CD4-positive, alpha-beta T cell treated with Interferon alpha-2 for 1 hour (primary cell): ENCODE measurements around the gene ZNF678.
A peak's percentile ranks its signal among the peaks of the same experiment; 100 is the strongest.
"Not testable (repeated sequence)": the region's sequence is repeated elsewhere in the genome, so short reads cannot be mapped to it uniquely, and the experiment has no call there.

Experiments used
- DNase-seq, 2 donors: peaks; one replicate each; pipeline ENCODE4 v3.0.0-alpha.2; 2020 to 2022

Gene ZNF678

DNA sequence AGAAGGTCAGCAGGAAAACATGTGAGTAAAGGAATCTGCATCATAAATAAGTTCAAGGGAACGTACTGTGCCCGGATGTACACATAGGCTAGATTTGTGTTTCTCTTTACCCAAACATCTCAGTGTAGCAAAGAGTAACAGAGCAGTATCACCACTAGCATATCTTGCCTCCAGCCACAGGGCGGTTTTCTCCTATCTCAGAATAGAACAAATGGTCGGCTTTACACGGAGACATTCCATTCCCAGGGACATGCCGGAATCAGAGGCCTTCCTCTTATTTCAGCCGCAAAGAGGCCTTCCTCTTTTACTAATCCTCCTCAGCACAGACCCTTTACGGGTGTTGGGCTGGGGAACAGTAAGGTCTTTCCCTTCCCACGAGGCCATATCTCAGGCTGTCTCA lies 42.9 kb downstream of the ZNF678 start:
- DNase-seq = not testable (repeated sequence)

DNA sequence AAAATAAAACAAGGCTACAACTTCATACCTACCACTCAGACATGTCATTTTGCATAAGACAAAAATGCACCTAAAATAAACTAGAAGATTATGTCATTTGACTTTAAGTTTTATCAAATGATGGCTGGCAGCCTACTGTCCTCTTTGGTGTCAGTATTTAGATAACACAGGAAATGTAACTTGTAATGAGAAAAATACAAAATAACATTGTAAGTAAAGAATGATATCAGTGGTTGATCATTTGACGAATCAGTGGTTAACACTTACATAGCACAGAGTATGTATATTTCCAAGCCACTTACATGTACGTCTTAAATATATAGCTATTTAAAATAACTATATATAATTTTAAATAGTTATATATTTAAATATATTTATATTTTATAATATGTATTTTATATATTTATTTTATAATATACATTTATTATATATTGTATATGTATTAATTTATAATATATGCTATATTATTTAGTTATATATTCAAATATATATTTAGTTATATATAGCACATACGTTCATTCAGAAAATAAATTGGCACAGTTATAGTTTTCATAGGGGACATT lies 44.1 kb downstream of the ZNF678 start:
- peak in 1 of 2 donors; percentile 1 for DNase-seq

DNA sequence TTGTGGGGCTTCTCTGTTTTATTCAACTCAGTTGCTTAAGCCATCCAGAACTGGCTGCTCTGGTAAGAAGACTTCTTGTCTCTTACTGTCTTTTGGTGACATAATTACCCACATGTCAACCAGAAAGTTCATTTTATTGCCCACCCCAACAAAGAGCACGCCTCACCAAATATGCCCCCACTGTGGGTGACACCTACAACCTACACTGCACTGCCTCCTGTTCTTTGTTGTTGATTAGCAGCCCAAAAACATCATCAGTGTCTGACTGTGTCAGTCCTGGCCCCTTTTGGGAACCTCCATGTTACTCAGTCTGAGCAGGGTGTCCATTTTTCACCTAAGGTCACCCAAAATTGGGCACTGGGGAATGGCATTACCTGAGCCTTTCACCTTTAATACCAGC lies 49.3 kb downstream of the ZNF678 start:
- DNase-seq = no peak

DNA sequence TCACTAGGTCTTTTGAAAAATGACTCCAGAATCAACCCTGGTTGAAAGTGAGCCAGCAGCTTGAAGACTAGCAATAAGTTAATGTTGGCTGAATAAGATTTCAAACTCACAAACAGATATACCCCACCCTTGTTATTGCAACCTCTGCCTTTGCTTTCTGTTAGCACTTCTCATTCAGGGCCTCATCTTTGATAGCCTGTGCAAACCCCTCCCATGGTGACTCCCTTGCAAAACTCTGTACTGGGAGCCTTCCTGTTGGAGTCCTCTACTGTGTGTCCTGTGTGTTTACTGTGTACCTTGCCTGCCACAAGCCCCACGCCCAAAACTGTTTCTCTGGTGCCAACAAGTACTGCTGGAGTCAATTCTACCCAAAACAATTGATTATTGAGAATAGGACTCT lies 50.2 kb downstream of the ZNF678 start:
- DNase-seq = no peak

DNA sequence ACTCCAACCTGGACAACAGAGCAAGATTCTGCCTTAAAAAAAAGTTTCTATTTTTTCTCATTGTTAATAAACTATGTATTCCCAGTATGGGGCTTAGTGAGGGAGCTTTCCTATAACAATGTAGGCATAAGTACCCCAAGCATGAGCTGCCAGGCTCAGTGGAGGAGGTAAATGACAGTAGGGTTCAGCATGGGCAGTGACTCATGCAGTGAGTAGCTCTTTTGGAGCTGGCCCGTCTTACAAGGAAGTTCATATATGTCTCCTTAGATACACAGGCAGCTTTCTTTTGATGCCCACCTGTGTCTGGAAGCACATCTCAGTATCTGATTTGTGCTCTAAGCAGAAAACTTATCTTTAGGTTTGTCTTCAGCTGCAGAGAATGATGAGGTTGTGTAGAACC lies 57.9 kb downstream of the ZNF678 start:
- DNase-seq = no peak

DNA sequence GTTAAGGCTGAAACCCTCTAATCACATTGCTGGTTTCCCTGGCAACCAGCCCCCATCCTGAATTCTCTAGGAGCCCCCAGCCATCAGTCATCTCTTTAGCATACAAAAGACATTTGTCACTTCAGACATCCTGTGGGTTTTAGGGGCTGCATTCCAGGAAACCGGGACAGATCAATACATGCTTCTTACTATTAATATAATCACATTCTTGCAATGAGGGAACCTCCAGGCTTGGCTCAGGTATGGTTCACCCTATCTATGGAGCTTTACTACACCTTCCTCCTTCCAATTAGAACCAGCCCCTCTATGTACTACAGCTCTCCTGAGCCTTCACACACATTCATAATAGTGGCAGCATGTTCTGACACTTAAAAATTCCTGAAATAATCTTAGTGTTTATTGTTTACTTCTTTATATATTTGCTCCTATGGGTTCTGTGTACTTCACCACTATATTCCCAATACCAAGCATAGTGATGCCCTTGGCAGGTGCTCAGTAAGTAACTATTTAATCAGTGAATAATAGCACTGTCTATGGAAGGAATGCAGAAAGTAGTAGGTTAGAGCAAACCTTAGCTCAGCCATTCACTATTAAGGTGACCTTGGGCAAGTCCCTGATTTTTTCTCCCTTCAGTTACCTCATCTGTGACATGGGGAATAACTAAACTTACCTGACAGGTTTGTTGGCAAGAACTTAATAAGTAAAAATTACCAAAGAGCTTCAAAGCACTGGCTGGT lies 59.6 kb downstream of the ZNF678 start:
- DNase-seq = no peak

DNA sequence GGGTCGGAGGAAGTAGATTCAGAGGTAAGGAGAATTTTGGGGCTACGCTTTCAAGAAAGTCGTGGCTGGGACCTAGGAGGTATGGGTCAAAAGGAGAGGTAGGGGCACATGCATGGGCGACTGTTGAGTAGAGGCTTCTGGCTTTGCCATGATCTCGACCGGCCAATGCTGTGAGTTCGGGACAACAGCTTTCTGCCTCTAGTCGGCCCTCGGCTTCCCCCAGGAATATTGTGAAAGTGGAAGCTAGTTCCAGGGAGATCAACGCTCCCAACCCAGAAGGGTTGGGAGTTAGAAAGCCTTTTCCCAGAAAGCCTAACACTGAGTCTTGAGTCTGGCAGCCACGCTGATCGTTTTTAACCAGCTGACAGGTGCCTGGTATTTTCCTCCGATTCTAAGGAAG lies 69.0 kb downstream of the ZNF678 start:
- no peak for DNase-seq

DNA sequence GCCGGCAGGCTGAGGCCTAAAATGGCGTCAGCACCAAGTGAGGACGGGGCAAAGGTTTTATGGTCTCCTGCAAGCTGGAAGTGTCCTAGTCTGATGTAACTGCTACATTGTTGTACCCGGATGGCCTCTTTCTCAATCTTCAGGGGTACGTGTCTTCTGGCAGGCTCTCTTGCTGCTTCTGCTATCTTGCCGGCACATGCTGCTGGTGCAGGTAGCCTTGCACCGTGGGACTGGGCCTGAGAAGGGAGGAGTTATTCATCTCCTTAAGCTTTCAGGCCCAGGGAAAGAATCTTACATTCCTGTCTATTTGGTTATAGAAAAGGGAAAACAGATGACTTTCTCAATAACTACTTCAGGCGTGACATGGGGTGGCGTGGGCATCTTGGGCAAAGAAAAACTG lies 72.2 kb downstream of the ZNF678 start:
- no peak for DNase-seq

DNA sequence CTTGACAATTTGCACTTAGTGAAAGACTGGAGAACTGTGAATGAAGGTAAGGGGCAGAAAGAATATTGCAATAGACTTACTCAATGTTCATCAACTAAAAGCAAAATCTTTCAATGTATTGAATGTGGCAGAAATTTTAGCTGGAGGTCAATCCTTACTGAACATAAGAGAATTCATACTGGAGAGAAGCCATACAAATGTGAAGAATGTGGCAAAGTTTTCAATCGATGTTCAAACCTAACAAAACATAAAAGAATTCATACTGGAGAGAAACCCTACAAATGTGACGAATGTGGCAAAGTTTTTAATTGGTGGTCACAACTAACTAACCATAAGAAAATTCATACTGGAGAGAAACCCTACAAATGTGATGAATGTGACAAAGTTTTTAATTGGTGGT lies 91.1 kb downstream of the ZNF678 start:
- no peak for DNase-seq

DNA sequence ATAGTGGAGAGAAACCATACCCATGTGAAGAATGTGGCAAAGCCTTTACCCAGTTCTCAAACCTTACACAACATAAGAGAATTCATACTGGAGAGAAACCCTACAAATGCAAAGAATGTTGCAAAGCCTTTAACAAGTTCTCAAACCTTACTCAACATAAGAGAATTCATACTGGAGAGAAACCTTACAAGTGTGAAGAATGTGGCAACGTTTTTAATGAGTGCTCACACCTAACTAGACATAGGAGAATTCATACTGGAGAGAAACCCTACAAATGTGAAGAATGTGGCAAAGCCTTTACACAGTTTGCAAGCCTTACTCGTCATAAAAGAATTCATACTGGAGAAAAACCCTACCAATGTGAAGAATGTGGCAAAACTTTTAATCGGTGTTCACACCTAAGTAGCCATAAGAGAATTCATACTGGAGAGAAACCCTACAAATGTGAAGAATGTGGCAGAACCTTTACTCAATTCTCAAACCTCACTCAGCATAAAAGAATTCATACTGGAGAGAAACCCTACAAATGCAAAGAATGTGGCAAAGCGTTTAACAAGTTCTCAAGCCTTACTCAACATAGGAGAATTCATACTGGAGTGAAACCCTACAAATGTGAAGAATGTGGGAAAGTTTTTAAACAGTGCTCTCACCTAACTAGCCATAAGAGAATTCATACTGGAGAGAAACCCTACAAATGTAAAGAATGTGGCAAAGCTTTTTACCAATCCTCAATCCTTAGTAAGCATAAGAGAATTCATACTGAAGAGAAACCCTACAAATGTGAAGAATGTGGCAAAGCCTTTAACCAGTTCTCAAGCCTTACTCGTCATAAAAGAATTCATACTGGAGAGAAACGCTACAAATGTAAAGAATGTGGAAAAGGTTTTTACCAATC lies 91.7 kb downstream of the ZNF678 start:
- no peak for DNase-seq

DNA sequence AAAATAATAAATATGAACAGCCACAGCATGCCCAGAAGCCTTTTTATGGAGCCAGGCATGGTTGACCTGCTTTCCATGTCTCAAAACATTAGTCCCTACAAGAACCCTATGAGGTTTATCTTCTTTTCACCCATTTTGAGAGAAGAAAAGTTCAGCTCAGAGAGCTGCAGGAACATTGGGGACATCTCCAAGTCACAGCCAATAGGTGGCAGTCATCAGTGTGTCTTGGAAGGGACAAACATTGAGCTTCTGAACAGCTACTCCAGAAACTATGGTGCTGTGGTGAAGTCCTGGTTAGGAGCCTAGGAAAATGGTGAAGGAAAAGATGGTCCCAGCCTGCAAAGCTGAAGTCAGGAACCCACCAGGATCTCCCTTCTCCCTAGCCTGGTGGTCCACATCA lies 98.1 kb downstream of the ZNF678 start:
- no peak for DNase-seq

DNA sequence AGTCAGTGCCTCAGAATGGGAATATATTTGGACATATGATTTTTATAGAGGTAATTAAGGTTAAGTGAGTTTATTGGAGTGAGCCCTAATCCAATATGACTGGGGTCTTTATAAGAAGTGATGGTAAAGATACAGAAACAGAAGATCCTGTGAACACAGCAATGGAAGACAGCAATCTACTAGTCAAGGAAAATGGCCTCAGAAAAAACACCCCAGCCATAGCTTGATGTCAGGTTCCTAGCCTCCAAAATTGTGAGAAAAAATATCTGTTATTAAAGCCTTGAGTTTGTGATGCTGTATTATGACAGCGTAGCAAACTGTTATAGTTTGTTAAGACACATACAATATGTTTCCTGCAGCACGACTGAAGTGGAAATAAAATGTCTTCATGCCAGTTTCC lies 99.6 kb downstream of the ZNF678 start:
- DNase-seq = no peak

DNA sequence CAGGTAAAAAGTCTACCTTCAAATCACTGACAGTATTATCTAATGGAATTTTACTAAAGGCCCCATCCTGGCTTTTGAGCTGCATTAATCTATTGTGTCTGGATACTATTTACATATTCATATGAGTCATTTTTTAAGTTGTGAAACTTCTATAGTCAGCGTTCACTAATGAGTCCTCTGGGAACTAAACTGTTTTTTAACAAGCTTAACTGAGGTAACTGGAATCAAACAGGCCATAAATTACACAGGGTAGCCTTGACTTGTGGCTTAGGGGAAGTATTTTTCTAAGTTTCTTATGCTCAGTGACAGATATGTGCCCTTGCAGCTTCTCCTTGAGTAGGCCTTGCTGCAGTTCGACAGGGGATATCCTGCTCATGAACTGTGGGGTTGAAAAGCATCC lies 102.9 kb downstream of the ZNF678 start:
- no peak for DNase-seq

DNA sequence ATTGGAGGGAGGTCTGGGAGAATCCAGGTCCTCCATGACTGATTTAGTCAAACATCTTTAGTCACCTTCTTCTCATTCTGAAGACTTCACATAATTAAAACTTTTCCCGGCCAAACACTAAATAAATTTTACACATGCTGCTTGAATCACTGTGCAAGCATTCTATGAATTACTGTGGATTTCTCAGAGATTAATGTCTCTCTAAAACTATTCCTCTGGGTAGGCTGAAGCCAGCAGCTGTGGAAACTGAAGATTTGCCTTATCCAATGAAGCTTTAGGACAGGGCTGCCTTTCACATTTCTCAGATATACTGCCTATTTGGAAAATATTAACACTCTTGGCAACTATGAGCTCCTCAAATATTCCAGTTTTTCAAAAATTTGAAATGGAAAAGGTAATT lies 110.1 kb downstream of the ZNF678 start:
- DNase-seq = no peak

DNA sequence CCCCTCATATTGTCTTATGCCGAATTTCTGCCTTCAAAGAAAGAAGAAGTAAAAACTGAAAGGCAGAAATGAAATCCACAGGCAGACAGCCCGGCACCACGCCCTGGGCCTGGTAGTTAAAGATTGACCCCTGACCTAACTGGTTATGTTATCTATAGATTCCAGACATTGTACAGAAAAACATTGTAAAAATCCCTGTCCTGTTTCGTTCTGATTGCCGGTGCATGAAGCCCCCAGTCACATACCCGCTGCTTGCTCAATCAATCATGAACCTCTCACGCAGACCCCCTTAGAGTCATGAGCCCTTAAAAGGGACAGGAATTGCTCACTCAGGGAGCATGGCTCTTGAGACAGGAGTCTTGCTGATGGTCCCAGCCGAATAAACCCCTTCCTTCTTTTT lies 122.5 kb downstream of the ZNF678 start:
- DNase-seq = no peak

DNA sequence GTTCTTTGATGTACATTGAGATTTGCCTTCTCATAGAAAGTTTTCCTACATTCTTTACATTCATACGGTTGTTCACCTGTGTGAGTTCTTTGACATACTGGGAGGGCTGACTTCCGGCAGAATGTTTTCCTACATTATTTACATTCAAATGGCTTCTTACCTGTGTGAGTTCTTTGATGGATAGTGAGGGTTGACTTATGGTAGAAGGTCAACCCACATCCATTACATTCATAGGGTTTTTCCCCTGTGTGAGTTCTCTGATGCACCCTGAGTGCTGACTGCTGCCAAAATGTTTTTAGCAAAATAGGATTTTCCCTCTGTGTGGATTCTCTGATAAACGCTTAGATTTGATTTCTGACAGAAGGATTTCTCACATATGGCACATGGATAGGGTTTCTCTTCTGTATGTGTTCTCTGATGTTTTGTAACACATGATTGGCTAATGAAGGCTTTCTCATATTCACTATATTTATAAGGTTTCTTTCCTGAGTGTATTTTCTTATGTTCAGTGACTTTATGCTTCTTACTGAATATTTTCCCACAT lies 134.0 kb downstream of the ZNF678 start:
- no peak for DNase-seq

DNA sequence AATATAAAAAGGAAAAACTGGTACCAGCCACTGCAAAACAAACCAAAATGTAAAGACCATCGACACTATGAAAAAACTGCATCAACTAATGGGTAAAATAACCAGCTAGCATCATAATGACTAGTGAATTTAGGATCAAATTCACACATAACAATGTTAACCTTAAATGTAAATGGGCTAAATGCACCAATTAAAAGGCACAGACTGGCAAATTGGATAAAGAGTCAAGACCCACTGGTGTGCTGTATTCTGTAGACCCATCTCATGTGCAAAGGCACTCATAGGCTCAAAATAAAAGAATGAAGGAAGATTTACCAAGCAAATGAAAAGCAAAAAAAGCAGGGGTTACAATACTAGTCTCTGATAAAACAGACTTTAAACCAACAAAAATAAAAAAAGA lies 138.3 kb downstream of the ZNF678 start:
- DNase-seq = not testable (repeated sequence)

DNA sequence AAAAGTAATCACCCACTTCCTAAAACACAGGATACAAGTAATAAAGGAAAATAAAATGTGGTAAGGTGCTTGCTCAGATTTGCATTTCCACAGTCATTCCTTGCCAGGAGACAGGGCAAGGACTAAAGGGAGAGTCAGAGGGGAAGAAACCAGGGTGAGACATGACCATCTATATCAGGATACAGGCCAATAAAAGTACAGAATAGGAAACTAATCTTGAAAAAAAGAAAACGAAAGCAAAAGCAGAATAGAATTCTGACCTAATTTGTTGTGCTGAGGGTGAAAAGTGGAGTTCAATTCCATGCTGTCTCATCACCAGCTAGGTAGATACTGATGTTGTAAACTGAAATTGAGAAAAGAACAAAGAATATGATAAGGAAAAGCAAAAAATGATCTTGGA lies 144.5 kb downstream of the ZNF678 start:
- no peak for DNase-seq

DNA sequence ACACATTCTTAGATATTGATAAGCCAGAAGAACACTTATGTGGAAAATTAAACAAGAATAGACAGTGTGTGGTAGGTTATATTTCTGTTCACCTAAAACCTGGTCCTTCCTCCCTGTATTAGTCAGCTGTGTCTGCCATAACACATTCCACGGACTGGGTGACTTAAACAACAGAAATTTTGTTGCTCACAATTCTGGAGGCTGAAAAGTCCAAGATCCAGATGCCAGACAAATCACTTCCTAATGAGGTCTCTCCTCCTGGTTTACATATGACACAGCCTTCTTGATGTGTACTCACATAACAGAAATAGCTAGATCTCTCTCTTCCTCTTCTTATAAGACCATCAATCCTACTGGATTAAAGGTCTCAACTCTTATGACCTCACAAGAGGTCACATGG lies 146.1 kb downstream of the ZNF678 start:
- no peak for DNase-seq

DNA sequence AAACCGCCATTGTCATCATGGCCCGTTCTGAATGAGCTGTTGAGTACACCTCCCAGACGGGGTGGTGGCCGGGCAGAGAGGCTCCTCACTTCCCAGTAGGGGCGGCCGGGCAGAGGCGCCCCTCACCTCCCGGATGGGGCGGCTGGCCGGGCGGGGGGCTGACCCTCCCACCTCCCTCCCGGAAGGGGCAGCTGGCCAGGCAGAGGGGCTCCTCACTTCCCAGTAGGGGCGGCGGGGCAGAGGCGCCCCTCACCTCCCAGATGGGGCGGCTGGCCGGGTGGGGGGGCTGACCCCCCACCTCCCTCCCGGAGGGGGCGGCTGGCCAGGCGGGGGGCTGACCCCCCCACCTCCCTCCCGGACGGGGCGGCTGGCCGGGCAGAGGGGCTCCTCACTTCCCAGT lies 147.1 kb downstream of the ZNF678 start:
- DNase-seq = not testable (repeated sequence)

DNA sequence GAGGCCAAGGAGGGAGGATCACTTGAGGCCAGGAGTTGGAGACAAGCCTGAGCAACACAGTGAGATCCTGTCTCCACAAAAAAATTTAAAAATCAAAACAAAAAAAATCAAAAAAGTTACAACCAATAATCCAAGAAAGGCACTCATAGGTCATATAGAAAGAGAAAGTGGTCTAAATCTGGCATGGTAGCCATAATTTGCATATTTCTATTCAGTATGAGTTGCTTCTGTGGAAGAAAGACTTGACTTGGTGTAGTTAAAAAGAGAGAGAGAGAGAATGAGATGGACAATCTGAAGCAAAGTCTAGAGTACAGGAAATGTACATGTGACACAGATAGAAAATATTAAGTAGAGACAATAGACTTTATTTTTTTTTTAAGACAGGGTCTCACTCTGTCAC lies 149.3 kb downstream of the ZNF678 start:
- no peak for DNase-seq

DNA sequence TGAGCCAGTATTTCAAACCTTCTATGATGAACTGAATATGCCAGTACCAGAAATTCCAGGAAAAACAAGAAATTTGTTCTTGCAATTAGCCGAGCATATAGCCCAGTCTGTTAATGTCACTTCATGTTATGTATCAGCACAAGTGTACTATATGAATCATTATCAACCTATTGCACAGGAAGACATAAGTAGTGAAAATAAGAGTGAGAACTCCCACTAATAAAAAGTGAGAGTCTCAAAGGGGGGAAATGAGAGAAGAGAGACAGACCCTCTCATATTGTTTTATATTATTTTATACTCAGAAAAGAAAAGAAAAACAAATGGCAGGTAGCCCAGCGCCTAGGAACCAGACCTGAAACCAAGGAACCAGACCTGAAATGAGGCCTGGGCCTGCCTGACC lies 155.6 kb downstream of the ZNF678 start:
- DNase-seq = no peak

DNA sequence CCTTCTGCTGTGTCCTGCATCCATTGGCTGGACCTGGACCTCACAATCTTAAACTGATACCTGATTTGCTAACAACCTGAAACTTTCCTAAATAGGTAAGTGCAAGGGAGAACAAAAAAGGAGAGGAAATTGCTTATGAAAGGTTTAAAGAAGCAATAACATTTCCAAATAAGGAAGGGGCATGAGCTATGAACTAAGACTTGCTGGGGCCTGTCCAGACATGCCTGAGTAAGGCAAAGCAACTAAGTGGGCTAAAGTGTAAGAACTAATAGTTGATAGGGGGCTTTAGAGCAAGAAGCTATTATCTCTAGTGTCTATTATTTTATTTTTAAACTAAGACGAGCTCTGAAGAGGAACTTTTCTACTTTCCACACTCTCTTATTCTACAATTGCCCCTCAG lies 160.1 kb downstream of the ZNF678 start:
- no peak for DNase-seq

DNA sequence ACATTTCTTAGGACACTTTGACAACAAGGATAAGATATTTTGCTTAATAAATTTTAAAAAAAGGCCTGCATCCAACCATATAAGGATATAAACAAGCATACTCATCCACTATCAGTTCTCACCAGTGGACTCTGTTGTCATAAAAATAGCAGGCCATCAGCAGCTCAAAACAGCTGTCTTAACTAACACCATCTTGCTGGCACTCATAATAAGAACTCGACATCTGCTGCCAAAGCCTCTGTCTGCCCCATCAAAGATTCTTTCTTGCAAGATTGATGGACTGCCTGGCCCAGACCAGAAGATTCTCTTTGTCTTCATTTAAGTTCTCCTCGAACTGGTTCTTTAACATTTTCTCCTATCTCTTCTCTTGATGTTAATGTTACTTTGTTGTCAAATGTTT lies 161.7 kb downstream of the ZNF678 start:
- no peak for DNase-seq
